Neural progenitor cell (in vitro differentiated cells): ENCODE results near the gene NOTCH3. TPM values are rescaled to one million over a fixed set of nuclear protein-coding genes. Genes with fewer than 3 reads are reported as not detected.

ENCODE experiments used
- DNase-seq: peaks from one replicate; pipeline ENCODE4 v3.0.0-alpha.2; 2016; ENCODE audit warnings: low spot score
- H2AFZ ChIP-seq: fragments of 200-600 bp; sonication (generic); replicated peaks from 2 replicates; pipeline ENCODE4 v1.6.1; 2016; ENCODE audit warnings: antibody characterized with exemption
- H3F3A ChIP-seq: fragments of 200-600 bp; sonication (generic); 2 replicates; pipeline ENCODE4 v1.6.1; 2016; ENCODE audit warnings: antibody characterized with exemption, low read depth
- H3K27ac ChIP-seq: fragments of 200-600 bp; sonication (generic); 2 replicates; pipeline ENCODE4 v1.5.1; 2016; ENCODE audit warnings: mild to moderate bottlenecking
- H3K27me3 ChIP-seq: fragments of 200-600 bp; sonication (generic); 2 replicates; pipeline ENCODE4 v1.6.1; 2016; ENCODE audit warnings: mild to moderate bottlenecking, moderate library complexity
- H3K36me3 ChIP-seq: fragments of 200-600 bp; sonication (generic); 2 replicates; pipeline ENCODE4 v1.5.1; 2016
- H3K4me1 ChIP-seq: fragments of 200-600 bp; sonication (generic); 2 replicates; pipeline ENCODE4 v1.6.1; 2016; ENCODE audit warnings: mixed run types
- H3K4me2 ChIP-seq: fragments of 200-600 bp; sonication (generic); 2 replicates; pipeline ENCODE4 v1.6.1; 2016
- H3K4me3 ChIP-seq: fragments of 200-600 bp; sonication (generic); 2 replicates; pipeline ENCODE4 v1.5.1; 2016
- H3K79me2 ChIP-seq: fragments of 200-600 bp; sonication (generic); 2 replicates; pipeline ENCODE4 v1.6.1; 2016; ENCODE audit warnings: low read depth
- H3K9ac ChIP-seq: fragments of 200-600 bp; sonication (generic); 2 replicates; pipeline ENCODE4 v1.6.1; 2016
- H3K9me3 ChIP-seq: fragments of 200-600 bp; sonication (generic); 2 replicates; pipeline ENCODE4 v1.5.1; 2016; ENCODE audit warnings: low read depth
- H4K20me1 ChIP-seq: fragments of 200-600 bp; sonication (generic); 2 replicates; pipeline ENCODE4 v1.6.1; 2016; ENCODE audit warnings: low read depth
- H3K27ac Mint-ChIP-seq: 3 replicates; pipeline ENCODE4 v1.8.0; 2021; ENCODE audit warnings: mixed read lengths
- H3K27me3 Mint-ChIP-seq: 2 replicates; pipeline ENCODE4 v1.8.0; 2022; ENCODE audit warnings: low read depth, mild to moderate bottlenecking, inconsistent platforms, moderate library complexity, mixed read lengths; ENCODE audit not compliant: insufficient read depth
- H3K36me3 Mint-ChIP-seq: 3 replicates; pipeline ENCODE4 v1.8.0; 2021; ENCODE audit warnings: mixed read lengths
- H3K4me1 Mint-ChIP-seq: 3 replicates; pipeline ENCODE4 v1.8.0; 2021; ENCODE audit warnings: mixed read lengths
- H3K4me3 Mint-ChIP-seq: 3 replicates; pipeline ENCODE4 v1.8.0; 2021; ENCODE audit warnings: mild to moderate bottlenecking, moderate library complexity, mixed read lengths
- H3K9me3 Mint-ChIP-seq: 3 replicates; pipeline ENCODE4 v1.8.0; 2020; ENCODE audit warnings: mixed read lengths
- CTCF ChIP-seq: fragments of 200-600 bp; sonication (generic); IDR thresholded peaks from 2 replicates; pipeline ENCODE4 v1.5.1; 2017; ENCODE audit warnings: antibody characterized with exemption, mild to moderate bottlenecking
- EZH2 ChIP-seq: fragments of 200-600 bp; sonication (generic); IDR thresholded peaks from 2 replicates; pipeline ENCODE4 v1.6.1; 2017; ENCODE audit warnings: antibody characterized with exemption, mild to moderate bottlenecking, moderate library complexity
- EZH2phosphoT487 ChIP-seq: fragments of 200-600 bp; sonication (generic); IDR thresholded peaks from 2 replicates; pipeline ENCODE4 v1.6.1; 2017; ENCODE audit warnings: antibody characterized with exemption
- total RNA-seq: library from RNA; depleted of rRNA; stranded (reverse); fragments of >200 nt; gene quantifications from 2 replicates; pipeline ENCODE4 v1.2.3, GENCODE V29; 2015; ENCODE audit warnings: low replicate concordance

Gene NOTCH3
- total RNA-seq, 1 donor from 2014 or later, result 17.1 TPM

- H3K27ac Mint-ChIP-seq, result no peak overlapping the region
Observed at GRCh38 chr19:15235781-15236180, 35.0 kb upstream of the NOTCH3 start.

DNA sequence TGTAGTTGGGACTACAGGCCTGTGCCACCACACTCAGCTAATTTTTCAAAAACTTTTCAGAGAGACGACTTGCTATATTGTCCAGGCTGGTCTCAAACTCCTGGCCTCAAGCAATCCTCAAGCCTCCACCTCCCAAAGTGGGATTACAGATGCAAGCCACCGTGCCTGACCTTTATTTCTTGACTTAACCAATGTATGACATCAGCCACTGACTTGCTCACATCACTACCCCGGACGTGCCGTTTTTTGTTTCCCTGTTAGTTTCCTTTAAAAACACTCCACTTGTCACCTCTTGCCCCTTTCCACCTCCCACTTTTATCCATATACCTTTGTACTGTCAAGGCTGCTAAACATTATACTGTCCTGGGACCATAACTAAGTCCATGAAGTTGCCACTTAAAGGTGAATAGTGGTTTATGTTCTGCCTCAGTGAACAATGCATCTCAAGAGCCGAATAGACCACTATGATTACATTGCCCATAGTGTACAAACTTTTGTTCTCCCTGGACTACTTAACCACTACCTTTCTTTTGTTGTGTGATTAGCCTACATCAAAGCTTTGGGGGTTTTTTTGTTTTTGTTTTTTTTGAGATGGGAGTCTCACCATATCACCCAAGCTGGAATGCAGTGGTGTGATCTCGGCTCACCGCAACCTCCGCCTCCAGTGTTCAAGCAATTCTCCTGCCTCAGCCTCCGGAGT is 33.8 kb upstream of the NOTCH3 start:
- H3K36me3 ChIP-seq, result no peaks in the 10 kb centered on the region
- H3K4me3 Mint-ChIP-seq, result peak overlapping the region; percentile 10
- H3K27ac Mint-ChIP-seq, result no peak overlapping the region
- no peaks in the 10 kb centered on the region for H3K9me3 Mint-ChIP-seq
- H4K20me1 ChIP-seq, result peaks cover 11% of the 10 kb centered on the region
- H3K27ac ChIP-seq, result no peak overlapping the region
- no peaks in the 10 kb centered on the region for H3K4me1 ChIP-seq
- H3K9me3 ChIP-seq, result no peaks in the 10 kb centered on the region
- TF ChIP-seq EZH2 (no peak), CTCF (no peak), EZH2phosphoT487 (no peak)
- H2AFZ ChIP-seq, result no peak overlapping the region
- no peak overlapping the region for H3K4me3 ChIP-seq
- H3K4me2 ChIP-seq, result no peak overlapping the region
- DNase-seq, result no peak
- no peak overlapping the region for H3K9ac ChIP-seq
- peaks cover 41% of the 10 kb centered on the region for H3F3A ChIP-seq
- peaks cover 30% of the 10 kb centered on the region for H3K27me3 Mint-ChIP-seq
- peaks cover 17% of the 10 kb centered on the region for H3K27me3 ChIP-seq
- no peaks in the 10 kb centered on the region for H3K79me2 ChIP-seq
- peaks cover 2% of the 10 kb centered on the region for H3K4me1 Mint-ChIP-seq
- peaks cover 25% of the 10 kb centered on the region for H3K36me3 Mint-ChIP-seq

More at GRCh38 chr19:15235781-15236180, 35.0 kb upstream of the NOTCH3 start:
- Mint-ChIP-seq H3K4me1 (peaks cover 2% of the 10 kb centered on the region), H3K9me3 (no peaks in the 10 kb centered on the region), H3K36me3 (peaks cover 30% of the 10 kb centered on the region), H3K4me3 (peak overlapping the region; percentile 37), H3K27me3 (peaks cover 32% of the 10 kb centered on the region)
- H3K27me3 ChIP-seq, result peaks cover 17% of the 10 kb centered on the region
- no peaks in the 10 kb centered on the region for H3K79me2 ChIP-seq
- no peak overlapping the region for H3K9ac ChIP-seq
- H3K4me3 ChIP-seq, result no peak overlapping the region
- peaks cover 41% of the 10 kb centered on the region for H3F3A ChIP-seq
- no peaks in the 10 kb centered on the region for H3K4me1 ChIP-seq
- no peak overlapping the region for H3K4me2 ChIP-seq
- no peaks in the 10 kb centered on the region for H3K36me3 ChIP-seq
- H3K27ac ChIP-seq, result no peak overlapping the region
- H3K9me3 ChIP-seq, result no peaks in the 10 kb centered on the region
- peaks cover 9% of the 10 kb centered on the region for H4K20me1 ChIP-seq
- TF ChIP-seq CTCF (no peak), EZH2 (no peak), EZH2phosphoT487 (no peak)
- no peak overlapping the region for H2AFZ ChIP-seq
- no peak for DNase-seq

DNA sequence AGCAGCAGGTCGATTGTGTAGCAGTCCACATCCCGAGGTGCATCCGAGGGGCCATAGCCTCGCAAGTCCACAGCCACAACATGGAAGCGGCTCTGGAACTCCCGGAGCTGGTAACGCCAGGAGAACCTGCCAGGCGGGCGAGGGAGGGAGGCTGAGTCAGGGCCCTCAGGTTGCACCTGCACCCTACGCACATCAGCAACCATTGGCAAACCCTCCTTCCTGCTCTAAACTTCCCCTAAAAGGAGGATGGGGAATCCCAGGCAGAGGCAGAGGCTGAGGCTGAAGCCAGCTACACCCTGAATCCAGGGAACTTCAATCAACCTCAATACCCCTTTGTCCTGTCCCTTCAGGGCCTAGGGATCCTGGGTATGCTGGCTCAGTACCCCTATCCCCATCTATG is 30.5 kb upstream of the NOTCH3 start:
- Histone ChIP-seq H3K9ac (no peak overlapping the region), H3F3A (peaks cover 41% of the 10 kb centered on the region), H3K4me1 (no peaks in the 10 kb centered on the region), H3K27me3 (peaks cover 17% of the 10 kb centered on the region), H3K4me3 (peak overlapping the region; percentile 50), H2AFZ (peak overlapping the region; percentile 77), H3K9me3 (no peaks in the 10 kb centered on the region), H3K36me3 (no peaks in the 10 kb centered on the region), H3K27ac (no peak overlapping the region), H3K4me2 (peak overlapping the region; percentile 77), H3K79me2 (no peaks in the 10 kb centered on the region), H4K20me1 (peaks cover 8% of the 10 kb centered on the region)
- no peak for DNase-seq
- Mint-ChIP-seq H3K36me3 (peaks cover 15% of the 10 kb centered on the region), H3K9me3 (peaks cover 2% of the 10 kb centered on the region), H3K4me3 (peak overlapping the region; percentile 43), H3K27me3 (peaks cover 26% of the 10 kb centered on the region), H3K27ac (no peak overlapping the region), H3K4me1 (peaks cover 7% of the 10 kb centered on the region)
- TF ChIP-seq EZH2phosphoT487 (no peak), EZH2 (no peak), CTCF (no peak)
